Nucleus accumbens (tissue), 56 donors: ENCODE results near the gene NTN3.
A peak's percentile ranks its signal among the peaks of the same experiment; 100 is the strongest.
"Not testable (repeated sequence)": the region's sequence is repeated elsewhere in the genome, so short reads cannot be mapped to it uniquely, and the experiment has no call there.

Experiments
- DNase-seq, 56 donors: peaks; one replicate each; lab custom pipeline; 2025; lab: John Stamatoyannopoulos, UW

NTN3 gene

DNA sequence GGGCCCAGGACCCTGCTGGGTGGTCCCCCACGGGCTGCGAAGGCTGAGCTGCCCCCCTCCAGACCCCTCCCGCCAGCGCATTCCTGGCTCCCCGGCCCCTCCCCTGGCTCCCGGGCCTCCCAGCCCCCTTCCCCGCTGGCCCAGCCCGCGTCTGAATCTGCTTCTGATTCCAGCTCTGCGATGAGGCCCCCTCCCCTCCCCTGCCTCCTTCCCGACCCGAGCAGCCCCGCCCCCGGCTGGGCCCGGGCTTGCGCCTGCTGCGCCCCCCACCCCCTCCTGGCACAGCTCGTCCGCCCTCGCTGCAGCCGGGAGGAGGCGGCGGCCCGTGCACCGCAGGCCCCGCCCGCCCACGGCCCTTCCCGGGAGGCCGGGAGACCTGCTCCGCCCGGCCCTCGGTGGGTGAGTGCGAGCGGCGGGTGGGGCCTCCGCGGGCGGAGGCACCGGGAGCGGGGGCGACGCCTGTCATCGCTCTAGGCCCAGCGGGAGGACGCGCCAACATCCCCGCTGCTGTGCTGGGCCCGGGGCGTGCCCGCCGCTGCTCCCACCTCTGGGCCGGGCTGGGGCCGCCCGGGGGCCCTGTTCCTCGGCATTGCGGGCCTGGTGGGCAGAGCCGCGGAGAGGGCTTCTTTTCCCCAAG is at the start of gene NTN3:
NTN3 (plus strand) TSS at position 282 of the 637 bp plus-strand sequence. CDS start 405 bp downstream, outside the sequence.
- peak in 8 of 56 donors; percentile 12 to 80 (median 40) for DNase-seq

DNA sequence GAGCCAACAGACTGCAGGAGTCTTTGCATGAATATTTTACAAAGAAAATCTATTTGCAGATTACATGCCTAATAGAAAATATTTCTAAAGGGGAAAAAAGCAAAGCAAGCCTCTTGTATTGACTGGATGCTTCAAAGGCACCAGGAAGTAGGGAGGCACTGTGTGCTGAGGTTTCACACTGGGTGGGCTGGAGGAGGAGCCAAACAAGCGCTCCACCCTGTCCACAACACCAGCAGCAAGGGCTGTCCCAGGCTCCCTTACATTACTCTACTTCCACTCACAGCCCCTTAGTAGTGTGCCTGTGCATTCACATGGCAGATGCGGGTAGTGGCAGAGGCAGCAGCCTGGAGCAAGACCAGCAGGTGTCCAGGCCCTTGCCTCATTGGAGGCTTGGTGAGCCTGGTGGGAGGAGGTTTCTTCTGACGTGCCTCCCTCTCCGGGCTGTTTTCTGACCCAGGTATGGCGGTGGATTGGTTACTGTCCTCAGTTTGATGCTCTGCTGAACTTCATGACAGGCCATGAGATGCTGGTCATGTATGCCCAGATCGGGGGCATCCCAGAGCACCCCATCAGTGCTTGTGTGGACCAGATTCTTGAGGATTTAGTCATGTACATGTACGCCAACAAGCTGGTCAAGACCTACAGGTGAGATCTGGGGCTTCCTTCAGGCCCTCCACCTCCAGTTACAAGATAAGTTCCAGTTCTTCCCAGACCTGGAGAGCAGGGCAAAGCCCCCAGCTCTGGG is 48.8 kb upstream of the NTN3 start:
- DNase-seq: no peak

DNA sequence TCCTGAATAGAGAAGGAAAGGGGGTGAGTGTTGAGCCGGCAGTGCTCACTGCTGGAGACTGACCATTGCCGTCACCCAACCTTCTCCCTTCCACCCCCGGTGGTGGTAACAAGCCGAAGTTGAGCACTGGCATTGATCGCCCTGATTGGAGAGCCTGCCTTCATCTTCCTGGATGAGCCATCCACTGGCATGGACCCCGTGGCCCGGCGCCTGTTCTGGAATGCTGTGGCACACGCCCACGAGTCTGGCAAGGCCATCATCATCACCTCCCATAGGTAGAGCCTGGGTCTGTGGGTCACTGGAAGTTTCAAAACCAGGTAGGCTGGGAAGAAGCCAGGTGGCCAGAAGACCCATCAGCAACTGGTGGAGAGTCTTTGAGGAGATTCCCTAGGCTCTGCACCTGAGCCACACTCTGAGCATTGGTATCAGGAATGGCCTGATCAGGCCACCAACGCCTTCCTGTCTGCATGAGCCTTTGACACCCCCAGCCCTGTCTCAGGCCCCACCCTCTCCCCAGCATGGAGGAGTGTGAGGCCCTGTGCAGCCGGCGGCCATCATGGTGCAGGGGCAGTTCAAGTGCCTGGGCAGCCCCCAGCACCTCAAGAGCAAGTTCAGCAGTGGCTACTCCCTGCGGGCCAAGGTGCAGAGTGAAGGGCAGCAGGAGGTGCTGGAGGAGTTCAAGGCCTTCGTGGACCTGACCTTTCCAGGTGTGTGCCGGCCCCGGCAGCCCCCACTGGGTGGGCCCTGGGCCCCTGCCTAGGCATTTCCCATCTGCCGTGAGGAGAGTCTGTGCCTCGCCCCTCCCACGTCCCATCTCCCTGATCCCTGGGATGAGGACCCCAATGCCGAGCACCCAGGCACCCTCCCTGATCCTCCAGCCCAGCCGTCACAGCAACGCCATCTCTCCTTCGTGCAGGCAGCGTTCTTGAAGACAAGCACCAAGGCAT is 46.8 kb upstream of the NTN3 start:
- DNase-seq: no peak

DNA sequence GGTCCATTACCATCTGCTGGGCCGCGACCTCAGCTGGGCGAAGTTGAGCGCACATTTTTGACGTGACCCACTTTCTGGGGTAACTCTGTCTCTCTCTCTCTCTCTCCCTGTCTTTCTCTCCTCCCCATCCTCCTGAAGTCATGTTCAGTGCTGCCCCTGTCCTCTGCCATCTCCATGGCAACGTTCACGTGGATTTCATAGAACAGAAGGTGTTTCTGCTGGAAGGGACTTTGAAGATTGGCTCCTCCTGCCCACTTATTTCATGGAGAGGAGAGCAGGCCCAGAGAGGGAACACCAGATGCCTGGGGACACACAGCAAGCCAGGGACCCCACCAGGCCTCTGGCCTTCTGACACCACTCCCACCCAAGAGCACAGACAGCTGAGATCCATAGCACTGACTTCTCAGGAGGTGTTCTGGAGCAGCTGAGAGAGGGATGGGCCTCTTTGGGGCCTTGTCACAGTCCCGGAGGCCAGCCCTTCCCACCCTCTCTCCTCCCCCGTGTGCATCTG is 46.0 kb upstream of the NTN3 start:
- peak in 3 of 56 donors; percentile 3 to 14 (median 12) for DNase-seq

DNA sequence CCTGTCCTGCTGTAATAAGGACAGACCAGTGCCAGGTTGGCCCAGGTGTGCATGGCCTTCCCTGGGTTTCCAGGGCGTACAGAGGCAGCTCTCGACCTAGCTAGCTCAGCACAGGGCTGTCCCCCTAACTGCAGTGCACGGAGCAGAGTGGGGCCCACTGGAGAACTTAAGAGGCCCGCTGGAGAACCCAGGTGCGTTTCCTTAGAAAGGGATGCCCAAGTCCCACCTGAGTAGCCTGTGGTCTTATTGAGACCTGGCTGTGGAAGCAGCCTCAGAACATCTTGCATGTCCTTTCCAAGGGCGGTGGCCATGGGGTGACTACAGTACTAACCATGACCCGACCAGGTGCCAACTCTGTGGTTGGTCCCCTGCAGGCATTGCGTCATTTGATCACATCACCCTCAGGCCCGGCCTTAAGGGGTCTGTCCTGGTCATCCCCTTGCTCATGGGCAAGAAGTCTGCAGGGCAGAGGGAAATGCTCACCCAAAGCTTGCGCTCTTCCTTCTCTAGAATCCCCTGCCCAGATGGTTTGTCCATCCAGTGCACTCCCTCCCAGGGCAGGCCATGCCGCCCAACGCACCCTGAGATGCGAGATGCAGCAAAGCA is 45.2 kb upstream of the NTN3 start:
- DNase-seq: no peak

DNA sequence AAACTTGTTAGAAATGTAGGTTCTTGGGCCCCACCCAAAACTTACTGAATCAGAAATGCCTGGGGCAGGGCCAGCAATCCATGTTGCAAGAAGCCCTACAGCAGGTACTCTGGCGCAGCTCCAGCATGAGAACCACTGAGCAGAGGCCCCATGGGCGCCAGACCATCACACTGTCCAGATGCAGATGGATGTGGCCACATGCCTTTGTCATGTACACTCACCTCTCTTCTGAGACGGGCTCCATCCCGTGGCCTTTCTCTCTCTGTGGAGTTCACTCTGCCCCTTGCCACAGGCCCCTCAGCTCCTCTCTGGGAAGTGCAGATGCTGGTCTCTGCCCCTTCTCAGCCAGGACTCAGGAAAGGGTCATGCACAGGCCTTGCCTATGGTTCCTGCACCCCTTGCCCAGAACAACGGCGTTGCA is 44.1 kb upstream of the NTN3 start:
- no peak for DNase-seq

DNA sequence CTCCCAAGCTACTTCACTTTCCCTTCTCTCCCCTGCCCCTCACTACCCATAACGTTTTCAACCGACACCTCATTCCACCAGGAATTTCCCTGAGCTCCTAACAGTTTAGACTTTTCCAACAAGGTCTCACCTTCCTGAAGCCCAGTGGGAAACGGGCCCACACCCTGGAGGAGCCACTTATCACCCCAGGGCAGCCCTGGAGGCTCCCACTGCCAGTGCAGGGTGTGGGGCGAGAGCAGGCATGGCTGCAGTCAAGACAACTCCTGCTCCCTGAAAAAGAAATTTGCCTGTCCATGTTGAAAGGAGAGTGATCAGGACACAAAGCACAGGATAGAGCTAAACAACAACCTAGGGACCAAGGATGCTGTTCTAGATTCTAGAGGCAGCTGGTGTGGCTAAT is 43.6 kb upstream of the NTN3 start:
- no peak for DNase-seq

DNA sequence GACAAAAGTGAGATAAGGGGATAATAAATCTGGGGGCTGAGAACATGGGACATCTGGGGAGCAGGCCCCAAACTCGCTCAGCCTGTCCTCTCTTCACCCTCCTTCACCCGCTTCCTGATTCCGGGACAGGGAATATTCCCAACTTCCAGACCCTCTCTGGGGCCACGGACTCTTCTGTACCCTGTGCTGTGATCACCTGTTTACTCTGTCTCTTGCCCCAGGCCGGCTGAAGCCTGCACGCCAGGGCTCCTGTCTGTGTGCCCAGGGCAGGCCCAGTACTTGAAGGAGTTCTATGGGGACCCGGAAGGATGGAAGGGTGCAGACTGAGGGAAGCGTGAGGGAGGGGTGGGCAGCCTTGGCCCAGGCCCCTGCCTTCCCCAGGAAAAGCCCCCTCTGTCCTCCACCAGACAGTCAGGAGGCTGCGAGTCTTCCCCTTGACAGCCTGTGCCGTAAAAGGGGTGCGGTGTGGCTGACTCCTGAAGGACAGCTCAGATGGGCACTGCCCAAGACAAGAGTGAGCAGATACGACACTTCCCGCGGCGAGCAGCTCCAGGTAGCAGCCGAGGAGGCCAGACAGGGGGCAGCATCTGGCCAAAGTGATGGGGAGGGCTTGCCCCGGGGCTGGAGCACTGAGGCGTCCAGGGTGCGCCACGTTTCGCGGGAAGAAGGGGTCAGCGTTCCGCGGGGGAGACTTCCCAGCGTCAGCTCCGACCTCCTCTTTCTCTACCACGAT is 42.9 kb upstream of the NTN3 start:
- DNase-seq: peak in 6 of 56 donors; percentile 14 to 63 (median 36)

DNA sequence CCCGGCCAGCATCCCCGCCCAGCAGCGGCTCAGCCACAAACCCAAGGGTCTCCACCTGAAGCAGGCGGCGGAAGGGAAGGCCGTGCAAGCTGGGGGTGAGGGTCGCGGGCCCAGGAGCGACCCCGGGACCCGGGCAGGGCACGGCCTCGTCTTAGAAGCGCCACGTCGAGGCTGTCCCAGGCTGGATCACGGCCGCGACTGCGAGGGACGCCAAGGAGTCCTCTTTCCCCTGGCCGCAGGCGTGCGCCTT is 42.4 kb upstream of the NTN3 start:
- DNase-seq: no peak

DNA sequence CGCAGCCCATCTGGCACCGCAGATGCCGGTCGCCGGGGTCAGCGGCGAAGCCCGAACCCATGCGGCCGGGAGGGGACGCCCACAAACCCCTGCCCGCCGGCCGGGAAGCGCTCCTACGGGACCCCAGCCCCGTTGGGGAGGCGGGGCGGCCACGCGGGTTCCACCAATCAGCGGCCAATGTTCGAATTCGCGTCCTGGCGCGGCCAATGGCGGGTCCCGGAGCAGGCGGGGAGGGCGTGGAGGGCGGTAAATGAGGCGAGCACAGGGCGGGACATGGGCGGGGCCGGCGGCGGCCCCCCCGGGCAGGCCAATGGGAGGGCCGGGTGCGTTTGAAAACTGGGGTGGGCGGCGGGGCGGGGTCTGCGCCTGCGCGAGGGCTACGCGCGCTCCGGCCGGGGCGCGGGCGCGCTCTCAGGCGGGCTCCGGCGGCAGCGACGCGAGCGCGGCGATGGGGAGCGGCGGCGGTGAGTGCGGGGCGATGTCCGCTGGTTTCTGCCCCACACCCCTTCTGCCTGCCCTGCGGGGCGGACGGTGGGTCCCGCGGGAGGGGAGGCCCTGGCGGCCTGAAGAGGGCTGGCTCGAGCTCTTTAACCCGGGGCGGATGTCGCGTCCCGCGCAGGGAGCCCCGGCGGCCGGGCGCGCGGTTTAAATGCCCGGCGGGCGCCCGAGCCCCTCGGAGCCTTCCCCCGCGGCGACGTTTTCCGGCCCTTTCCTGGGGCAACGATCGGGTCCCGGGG is 41.9 kb upstream of the NTN3 start, which contains the start of gene CCNF:
CCNF (plus strand) TSS at position 414 of the 737 bp plus-strand sequence; CDS start at position 449, 35 bp downstream.
- DNase-seq: peak; percentile 78 to 98 (median 95)

DNA sequence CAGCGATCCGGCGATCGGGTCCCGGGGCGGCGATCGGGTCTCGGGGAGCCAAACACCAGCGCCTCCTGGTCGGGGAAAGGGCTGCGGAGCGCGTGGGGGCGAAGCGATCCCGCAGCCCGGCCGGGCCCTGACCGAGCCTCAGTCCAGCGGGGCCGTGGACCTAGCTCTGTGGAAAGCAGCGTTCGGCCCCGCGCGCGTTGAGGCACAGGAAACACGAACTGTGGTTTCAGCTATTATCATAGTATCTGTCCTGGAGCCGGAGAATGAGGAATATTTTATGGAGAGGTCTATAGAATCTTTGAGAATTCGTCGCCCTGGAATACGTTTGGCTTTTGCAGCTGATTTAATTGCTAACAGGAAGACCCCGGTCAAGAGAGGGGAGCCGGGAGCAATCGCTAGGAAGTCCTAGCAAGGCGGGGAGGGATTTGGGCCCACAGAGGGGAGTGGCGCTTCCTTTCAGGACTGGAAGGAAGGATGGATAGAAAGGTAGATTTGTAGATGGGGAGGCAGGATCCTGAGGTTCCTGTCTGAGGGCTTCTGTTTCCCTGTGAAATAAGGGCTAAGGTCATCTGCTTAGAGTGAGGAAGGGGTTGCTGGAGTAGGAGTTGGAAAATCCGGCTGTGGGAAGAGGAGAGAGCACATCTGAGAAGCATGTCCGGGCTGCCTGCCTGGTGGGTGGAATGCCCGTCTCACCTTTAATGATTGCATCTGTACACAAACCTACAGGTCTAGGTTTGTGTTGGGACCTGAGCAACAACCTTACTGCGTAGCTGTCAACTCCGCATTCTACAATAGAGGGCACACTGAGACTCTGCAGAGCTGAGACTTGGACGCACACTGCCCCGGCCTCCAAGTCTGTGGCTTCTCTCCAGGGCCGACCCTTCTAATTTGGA is 41.1 kb upstream of the NTN3 start:
- DNase-seq: peak in 4 of 56 donors; percentile 6 to 42 (median 10)

DNA sequence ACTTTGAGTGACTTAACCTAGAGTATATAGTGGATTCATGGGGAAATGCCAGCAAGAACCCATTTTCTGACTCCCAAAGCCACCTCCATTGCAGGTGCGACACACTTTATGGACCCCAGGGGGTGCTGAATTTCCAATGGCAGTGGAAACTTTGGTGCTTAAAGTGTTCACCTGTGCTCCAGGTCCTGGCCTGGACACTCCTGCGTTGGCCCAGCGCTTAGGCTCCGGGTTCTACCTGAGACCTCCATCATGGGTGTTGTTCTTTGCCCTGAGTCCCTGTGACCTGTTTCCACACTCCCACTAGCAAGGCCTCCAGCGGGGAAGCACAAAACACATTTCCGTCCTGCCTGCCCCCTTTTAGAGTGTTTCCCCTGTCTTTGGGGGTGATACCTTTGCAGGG is 38.8 kb upstream of the NTN3 start:
- DNase-seq: no peak

DNA sequence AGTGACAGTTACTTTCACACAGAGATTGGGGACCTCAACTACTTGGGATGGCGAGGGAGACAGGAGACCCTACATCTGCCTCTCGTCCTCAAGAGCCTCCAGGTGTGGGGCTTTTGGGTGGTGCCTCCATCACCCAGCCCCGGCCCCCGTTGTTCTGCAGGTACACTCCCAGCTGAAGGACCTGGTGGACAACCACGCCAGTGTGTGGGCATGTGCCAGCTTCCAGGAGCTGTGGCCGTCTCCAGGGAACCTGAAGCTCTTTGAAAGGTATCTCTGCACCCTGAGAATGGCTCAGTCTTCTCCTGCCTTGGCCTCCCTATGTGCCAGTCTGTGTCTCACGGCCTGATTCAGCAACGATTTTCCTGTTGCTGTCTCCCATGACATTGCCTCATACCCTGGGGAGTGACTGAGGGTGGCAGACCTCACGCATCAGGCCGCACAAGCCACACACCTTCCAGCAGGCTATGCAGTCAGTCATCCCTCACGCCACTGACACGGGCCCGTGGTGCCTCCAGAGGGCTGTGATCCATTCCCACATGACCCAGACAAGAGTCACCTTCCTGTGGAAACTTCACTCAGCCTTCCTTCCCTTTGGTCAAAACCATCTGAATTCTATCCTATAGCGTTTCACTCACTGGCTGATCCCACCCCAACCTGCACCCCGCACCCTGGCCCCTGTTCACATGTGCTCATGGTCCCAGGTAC is 38.1 kb upstream of the NTN3 start:
- DNase-seq: no peak

DNA sequence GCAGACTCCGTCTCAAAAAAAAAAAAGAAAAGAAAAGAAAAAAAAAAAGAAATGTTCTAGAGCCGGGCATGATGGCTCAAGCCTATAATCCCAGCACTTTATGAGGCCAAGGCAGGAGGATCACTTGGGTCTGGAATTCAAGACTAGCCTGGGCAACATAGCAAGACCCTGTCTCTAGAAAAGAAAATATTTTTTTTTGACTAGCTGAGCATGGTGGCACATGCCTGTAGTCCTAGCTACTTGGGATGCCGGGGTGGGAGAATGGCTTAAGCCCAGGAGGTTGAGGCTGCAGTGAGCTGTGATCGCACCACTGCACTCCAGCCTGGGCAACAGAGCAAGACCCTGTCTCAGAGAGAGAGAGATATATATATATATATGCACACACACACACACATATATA is 35.9 kb upstream of the NTN3 start:
- not testable (repeated sequence) for DNase-seq

DNA sequence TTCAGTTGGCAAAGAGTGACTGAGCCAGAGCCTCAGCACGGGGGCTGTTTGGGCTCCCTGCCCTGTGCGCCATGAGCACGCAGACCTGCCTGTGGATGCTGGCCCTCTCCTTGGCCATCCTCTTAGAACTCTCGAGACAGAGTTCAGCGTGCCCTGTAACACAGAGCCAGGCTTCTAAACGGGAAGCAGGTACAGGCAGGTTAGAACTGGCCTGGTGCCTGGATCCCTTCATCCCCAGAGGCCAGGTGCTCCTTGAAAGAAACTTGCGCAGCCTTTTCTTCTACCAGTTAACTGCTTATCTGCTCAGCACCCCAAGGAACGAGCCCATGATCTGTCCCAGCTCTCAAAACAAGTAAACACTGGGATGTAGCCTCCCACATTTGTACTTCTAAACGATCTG is 35.0 kb upstream of the NTN3 start:
- no peak for DNase-seq

DNA sequence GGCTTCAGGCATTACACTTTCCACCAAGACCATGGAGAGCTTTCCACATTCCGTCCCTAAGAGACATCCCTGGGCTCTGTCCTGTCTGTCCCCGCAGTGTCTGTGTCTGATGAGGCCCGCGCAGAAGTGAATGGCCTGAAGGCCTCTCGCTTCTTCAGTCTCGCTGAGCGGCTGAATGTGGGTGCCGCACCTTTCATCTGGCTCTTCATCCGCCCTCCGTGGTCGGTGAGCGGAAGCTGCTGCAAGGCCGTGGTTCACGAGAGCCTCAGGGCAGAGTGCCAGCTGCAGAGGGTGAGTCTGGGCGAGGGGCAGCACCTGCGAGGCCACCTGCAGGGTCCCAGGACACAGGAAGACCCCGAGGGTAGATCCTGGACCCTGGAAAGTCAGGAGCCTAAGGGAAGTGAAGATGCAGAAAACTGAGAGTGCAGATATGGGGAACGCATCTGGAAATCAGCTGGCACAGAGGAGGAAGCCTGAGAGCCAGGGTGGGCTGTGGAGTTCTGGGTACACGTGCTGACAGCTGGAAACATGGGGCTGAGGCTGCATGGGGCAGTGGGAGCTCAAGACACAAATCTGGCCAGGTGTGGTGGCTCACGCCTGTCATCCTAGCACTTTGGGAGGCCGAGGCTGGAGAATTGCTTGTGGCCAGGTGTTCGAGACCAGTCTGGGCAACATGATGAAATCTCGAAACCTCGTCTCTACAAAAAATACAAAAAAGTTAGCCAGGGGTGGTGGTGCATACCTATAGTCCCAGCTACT is 33.9 kb upstream of the NTN3 start:
- DNase-seq: no peak

DNA sequence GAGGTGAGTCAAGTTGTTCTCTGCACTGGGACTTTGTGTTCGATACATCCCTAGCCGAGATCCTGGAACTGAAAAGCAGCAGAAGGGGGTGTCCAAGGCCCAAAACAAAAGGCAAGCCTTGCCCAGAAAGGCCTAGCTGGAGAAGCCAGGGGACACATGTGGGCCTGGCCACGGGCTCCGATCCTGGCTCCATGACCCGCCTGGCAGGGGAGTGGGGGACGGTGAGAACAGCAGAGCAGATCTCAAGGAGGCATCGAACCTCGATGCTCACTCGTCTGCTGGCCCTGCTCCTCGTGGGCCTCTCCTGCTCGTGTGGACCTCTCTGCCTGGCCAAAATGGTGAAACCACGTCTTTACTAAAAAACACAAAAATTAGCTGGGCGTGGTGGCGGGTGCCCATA is 33.0 kb upstream of the NTN3 start:
- no peak for DNase-seq
